GM23248 (cell line): Measurements from ENCODE around the gene COX7B2.

Experiments used
- EZH2 ChIP-seq: fragments of 200-600 bp; sonication (generic); IDR thresholded peaks from 2 replicates; pipeline ENCODE4 v1.6.1; 2018; ENCODE audit warnings: antibody characterized with exemption, mild to moderate bottlenecking; ENCODE audit not compliant: insufficient read depth, poor library complexity, severe bottlenecking
- EZH2phosphoT487 ChIP-seq: fragments of 200-600 bp; sonication (generic); IDR thresholded peaks from 2 replicates; pipeline ENCODE4 v1.6.1; 2018; ENCODE audit warnings: antibody characterized with exemption, moderate library complexity, mild to moderate bottlenecking, low read depth; ENCODE audit not compliant: insufficient read depth

DNA sequence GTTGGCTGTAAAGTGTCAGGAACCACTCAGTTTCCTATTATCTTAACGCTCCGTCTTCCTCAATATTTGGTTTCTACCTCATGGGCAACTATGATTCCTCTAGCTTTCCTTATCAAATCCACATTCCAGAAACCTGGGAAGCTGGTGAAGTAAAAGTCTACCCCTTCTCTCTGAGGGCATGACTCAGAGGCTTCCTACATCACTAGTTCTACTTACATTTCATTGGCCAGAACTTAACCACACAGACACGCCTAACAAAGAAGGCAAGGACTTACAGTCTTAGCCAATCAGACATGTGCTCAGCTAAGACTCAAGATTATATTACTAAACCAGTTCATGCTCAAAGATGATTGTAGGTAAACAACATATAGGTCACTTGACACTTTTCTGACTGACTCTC lies 30.4 kb downstream of the COX7B2 start:
- TF ChIP-seq EZH2 (no peak), EZH2phosphoT487 (no peak)
